NCI-H1048 (cell line): Measurements from ENCODE around the gene GIMAP6.
"Not testable (repeated sequence)": the region's sequence is repeated elsewhere in the genome, so short reads cannot be mapped to it uniquely, and the experiment has no call there.

Experiments
- DNase-seq: peaks from one replicate; lab custom pipeline; 2025; lab: John Stamatoyannopoulos, UW

Gene GIMAP6

GRCh38 chr7:150585199-150585598 lies 47.0 kb downstream of the GIMAP6 start:
- DNase-seq = no peak

- no peak for DNase-seq
Observed at GRCh38 chr7:150580638-150581394, 51.4 kb downstream of the GIMAP6 start.

GRCh38 chr7:150579979-150580637 lies 52.1 kb downstream of the GIMAP6 start:
- DNase-seq = not testable (repeated sequence)
